ENCODE results near the gene LIN9.
A peak's percentile ranks its signal among the peaks of the same experiment; 100 is the strongest.

LIN9 gene

DNA sequence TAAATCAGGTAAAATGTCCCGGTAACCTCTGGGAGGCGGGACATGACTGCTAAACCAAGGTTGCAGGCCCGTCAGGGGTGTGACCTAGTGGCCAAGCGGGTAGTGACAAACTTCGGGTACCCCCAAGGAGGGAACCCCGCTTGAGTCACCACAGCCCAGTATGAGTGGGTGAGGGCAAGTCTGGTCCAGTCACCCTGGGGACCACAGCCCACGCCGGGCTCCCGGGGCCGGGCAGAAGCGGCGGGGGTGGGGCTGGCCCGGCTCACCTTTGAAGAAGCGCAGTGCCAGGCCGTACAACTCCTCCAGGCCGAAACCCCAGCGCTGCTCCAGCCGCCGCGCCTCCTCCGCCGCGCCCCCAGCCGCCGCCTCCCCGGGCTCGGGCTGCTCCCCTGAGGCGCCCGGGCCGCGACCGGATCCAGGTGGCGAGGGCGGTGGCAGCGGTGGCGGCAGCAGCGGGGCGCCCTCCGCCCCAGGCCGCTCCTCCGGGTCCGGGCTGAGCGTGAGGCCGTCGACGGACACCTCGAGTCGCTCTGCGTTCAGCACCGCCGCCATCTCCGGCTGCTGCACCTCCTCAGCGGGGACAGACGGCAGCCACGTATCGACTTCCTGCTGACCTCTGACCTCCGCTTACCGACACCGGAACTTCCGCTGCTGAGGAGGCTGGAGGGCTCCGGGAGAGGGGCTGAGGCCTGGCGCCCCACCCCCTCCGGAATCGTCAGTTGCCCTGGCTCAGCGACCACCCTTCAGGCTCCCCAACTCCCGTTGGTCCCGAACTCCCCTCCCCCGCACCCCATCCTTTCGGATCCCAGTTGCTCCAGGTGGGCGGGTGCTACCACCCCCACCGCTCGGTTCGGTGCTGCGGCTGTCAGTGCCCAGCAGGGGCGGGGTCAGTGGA is 122.6 kb downstream of the LIN9 start, which contains the start of gene ACBD3:
Gene ACBD3, minus strand, starts transcription at position 618 of the 895 bp plus-strand sequence. Its CDS starts 66 bp downstream, at position 552.
- peaks cover 19% of the 10 kb centered on the region for H3K36me3 Mint-ChIP-seq (ENCODE audit: low read depth)
- peak within 1 kb of the TSS; percentile 96 to 100 (median 99) for H3K27ac Mint-ChIP-seq
- H3K9me3 Mint-ChIP-seq = no peaks in the 10 kb centered on the region
- H3K4me1 Mint-ChIP-seq = peaks cover 40% of the 10 kb centered on the region
- peaks cover 3% of the 10 kb centered on the region for H3K27me3 Mint-ChIP-seq (ENCODE audit: low read depth)
- peak within 1 kb of the TSS; percentile 97 to 100 (median 99) for H3K4me3 Mint-ChIP-seq
- TF ChIP-seq, protein P1, sequence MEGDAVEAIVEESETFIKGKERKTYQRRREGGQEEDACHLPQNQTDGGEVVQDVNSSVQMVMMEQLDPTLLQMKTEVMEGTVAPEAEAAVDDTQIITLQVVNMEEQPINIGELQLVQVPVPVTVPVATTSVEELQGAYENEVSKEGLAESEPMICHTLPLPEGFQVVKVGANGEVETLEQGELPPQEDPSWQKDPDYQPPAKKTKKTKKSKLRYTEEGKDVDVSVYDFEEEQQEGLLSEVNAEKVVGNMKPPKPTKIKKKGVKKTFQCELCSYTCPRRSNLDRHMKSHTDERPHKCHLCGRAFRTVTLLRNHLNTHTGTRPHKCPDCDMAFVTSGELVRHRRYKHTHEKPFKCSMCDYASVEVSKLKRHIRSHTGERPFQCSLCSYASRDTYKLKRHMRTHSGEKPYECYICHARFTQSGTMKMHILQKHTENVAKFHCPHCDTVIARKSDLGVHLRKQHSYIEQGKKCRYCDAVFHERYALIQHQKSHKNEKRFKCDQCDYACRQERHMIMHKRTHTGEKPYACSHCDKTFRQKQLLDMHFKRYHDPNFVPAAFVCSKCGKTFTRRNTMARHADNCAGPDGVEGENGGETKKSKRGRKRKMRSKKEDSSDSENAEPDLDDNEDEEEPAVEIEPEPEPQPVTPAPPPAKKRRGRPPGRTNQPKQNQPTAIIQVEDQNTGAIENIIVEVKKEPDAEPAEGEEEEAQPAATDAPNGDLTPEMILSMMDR (IDR thresholded peaks at IDR 0.05; ENCODE audit: unreplicated experiment in 3 of 3) = no peak

DNA sequence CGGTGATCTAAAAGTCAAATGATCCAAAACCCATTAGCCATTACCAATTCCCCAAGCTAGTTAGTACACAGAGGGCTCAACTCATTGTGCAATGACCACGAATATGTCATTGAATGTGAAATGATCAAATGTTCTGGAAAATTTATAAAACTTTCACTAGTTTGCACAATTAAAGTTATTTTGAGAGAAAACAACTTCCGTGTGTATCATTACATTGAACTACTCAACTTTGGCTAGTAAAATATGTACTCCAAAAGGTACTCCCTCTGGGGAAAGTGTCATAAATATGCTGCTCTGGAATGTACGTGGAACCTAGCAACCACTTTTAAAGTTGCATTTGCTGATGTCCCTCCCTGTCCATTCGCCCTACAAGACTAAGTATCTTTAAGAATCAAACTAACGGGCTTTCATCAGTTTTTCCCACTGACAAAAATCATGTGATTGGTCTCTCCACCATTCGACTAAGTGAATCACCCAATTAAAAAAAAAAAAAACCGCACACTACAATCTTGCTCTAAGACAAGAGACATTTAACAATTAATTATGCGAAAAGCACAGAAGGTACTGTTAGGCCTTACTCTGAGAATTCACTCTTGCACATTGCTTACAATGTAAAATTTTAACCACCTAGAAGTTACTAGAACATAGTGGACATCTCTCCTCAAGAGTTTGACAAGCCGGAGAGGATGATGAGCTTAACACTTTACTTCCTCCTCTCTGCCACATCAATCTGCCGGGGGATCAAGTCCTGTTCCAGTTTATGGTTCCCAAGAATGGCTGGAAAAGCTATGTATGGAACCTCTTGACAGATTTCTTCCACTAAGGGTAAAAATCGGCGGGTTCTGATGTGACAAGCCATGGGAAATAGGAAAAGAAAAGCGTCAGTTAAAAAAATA is 123.6 kb downstream of the LIN9 start:
- no peaks in the 10 kb centered on the region for H3K9me3 Mint-ChIP-seq
- peak overlapping the region; percentile 96 to 100 (median 99) for H3K27ac Mint-ChIP-seq
- H3K4me3 Mint-ChIP-seq = peak overlapping the region; percentile 97 to 100 (median 99)
- peaks cover 27% of the 10 kb centered on the region for H3K36me3 Mint-ChIP-seq (ENCODE audit: low read depth)
- H3K4me1 Mint-ChIP-seq = peaks cover 44% of the 10 kb centered on the region
- peaks cover 3% of the 10 kb centered on the region for H3K27me3 Mint-ChIP-seq (ENCODE audit: low read depth)
- TF ChIP-seq, protein P1 (IDR thresholded peaks at IDR 0.05; ENCODE audit: unreplicated experiment in 3 of 3) = no peak

DNA sequence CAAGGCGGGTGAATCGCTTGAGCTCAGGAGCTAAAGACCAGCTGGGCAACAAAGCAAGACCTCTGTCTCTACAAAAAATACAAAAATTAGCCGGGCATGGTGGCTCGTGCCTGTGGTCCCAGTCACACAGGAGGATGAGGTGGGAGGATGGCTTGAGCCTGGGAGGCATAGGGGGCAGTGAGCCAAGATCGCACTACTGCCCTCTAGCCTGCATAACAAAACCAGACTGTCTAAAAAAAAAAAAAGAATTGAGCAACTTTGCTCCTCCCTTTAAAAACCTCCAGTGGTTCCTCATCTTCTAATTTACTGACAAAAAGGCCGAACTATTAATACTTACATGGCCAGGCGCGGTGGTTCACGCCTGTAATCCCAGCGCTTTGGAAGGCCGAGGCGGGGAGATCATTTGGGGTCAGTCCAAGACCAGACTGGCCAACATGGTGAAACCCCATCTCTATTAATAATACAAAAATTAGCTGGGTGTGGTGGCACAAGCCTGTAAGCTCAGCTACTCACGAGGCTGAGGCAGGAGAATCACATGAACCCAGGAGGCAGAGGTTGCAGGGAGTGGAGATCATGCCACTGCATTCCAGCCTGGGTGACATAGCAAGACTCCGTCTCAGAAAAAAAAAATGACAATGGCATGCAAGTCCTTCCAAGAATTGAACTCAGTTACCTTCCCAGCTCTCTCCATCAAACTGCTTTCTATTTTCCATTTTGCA is 126.8 kb downstream of the LIN9 start:
- H3K27ac Mint-ChIP-seq = peak overlapping the region; percentile 27 to 86 (median 72)
- H3K27me3 Mint-ChIP-seq (ENCODE audit: low read depth) = peaks cover 3% of the 10 kb centered on the region
- peaks cover 42% of the 10 kb centered on the region for H3K36me3 Mint-ChIP-seq (ENCODE audit: low read depth)
- H3K4me1 Mint-ChIP-seq = peaks cover 53% of the 10 kb centered on the region
- H3K9me3 Mint-ChIP-seq = no peaks in the 10 kb centered on the region
- peak overlapping the region in 2 of 3 experiments; percentile 45 to 64 for H3K4me3 Mint-ChIP-seq
- TF ChIP-seq, protein P1 (IDR thresholded peaks at IDR 0.05; ENCODE audit: unreplicated experiment in 3 of 3) = peak; percentile 26 to 27 (median 26)

Measured in nephron (organoid).